C1 segment of cervical spinal cord (tissue), 14 donors: ENCODE data around the gene CAMK2N2.

Experiments
- DNase-seq, 14 donors: peaks; one replicate each; lab custom pipeline; 2025; lab: John Stamatoyannopoulos, UW

The CAMK2N2 gene

DNA sequence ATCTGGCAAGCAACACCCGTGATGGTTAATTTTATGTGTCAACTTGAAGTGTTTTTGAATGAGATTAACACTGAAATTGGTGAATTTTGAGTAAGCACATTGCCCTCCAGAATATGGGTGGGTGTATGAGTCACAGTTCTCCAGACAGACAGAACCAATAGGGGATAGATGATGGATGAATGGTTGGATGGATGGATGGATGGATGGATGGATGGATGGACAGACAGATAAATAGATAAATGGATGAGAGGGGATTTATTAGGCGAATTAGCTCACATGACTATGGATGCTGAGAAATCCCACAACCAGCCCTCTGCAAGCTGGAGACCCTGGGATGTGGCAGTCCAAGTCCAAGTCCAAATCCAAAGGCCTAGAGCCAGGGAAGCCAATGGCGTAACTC, 37.4 kb downstream of the CAMK2N2 start:
- DNase-seq: no peak

DNA sequence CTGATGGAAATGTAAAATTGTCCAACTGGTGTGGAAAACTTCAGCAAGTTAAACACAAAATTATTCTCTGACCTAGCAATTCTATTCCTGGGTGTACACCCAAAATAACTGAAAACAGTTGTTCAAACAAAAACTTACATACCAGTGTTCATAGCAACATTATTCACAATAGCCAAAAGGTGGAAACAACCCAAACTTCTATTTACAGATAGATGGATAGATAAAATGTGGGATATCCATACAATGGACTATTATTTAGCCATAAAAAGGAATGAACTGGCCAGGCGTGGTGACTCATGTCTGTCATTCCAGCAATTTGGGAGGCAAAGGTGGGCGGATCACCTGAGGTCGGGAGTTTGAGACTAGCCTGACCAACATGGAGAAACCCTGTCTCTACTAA, 38.8 kb downstream of the CAMK2N2 start:
- DNase-seq: no peak

DNA sequence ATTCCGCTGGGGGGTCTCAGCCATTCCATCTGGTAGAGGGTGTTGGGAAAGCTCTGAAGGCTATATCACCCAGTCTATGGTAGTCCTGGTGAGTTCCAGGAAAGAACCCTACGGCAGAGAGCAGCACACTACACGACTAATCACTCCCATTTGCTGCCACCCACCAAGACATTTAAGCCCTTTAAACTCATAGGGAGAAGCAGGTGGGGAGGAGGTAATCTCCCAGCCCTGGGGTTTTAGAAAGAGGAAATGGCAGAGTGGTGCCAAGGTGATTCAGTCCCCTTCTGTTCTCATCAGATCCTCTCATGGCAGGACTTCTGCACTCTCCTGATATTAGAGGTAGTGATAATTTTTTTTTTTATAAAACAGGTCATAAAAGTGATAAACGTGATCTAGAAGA, 42.5 kb downstream of the CAMK2N2 start:
- no peak for DNase-seq

DNA sequence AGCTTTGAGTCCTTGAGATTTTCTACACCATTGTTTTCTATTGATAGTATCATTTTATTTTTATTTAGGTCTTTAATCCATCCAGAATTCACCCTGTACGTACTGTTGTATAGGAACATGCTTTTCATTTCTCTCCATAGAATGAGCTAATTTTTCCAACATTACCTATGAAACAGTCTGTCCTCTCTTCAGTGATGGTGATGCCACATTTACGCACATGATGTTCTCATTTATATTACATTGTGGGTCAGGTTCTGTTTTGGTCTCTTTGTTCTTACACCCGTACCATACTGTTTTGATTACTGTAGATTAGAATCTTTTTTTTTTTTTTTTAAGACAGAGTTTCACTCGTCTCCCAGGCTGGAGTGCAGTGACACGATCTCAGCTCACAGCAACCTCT, 49.6 kb downstream of the CAMK2N2 start:
- DNase-seq: no peak

DNA sequence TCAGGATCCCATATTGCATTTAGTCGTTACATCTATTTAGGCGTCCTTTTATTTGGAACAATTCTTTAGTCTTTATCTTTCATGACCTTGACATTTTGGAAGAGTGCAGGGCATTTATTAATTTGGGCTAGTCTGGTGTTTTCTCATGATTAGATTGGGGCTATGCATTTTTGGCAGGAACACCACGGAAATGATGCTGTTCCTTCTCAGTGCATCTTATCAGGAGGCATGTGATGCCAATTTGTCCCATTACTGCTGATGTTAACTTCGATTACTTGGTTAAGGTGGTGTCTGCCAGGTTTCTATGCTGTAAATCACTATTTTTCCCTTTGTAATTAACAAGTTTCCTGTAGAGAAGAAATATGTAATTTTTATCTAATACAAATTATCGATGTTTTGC, 50.1 kb downstream of the CAMK2N2 start:
- DNase-seq: no peak
